ENCODE results near the gene SNAPC4. TPM values are rescaled to one million over a fixed set of nuclear protein-coding genes. Genes with fewer than 3 reads are reported as not detected.

SNAPC4 gene
- total RNA-seq, 1 donor from 2014 or later: 15.7 TPM

DNA sequence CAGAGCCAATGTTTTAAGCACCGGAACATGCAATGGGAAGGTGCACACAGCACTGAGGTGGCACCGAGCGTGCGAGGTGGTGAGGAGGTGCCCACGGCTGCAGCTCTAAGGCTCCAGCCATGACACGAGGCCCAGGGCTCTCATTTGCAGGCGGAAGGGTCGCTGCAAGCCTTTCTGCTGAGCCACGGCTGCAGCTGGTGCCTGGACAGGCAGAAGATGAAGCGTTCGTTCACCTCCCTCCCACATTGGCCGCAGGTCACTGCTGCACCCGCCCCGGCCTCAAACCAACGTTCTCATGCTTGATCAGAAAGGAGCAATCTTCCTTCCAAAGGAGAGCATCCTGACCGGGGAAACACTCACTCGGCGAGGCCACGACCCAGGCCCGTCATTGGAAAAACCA, 44.1 kb upstream of the SNAPC4 start:
- TF ChIP-seq, protein P1, sequence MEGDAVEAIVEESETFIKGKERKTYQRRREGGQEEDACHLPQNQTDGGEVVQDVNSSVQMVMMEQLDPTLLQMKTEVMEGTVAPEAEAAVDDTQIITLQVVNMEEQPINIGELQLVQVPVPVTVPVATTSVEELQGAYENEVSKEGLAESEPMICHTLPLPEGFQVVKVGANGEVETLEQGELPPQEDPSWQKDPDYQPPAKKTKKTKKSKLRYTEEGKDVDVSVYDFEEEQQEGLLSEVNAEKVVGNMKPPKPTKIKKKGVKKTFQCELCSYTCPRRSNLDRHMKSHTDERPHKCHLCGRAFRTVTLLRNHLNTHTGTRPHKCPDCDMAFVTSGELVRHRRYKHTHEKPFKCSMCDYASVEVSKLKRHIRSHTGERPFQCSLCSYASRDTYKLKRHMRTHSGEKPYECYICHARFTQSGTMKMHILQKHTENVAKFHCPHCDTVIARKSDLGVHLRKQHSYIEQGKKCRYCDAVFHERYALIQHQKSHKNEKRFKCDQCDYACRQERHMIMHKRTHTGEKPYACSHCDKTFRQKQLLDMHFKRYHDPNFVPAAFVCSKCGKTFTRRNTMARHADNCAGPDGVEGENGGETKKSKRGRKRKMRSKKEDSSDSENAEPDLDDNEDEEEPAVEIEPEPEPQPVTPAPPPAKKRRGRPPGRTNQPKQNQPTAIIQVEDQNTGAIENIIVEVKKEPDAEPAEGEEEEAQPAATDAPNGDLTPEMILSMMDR (conservative IDR thresholded peaks at IDR 0.05): no peak
- peaks cover 5% of the 10 kb centered on the region for H3K4me1 Mint-ChIP-seq (ENCODE audit: unreplicated experiment)
- no peak for DNase-seq (ENCODE audit: extremely low spot score, unreplicated experiment)
- H3K4me3 Mint-ChIP-seq: no peak overlapping the region
- H3K27ac Mint-ChIP-seq: no peak overlapping the region
- no peaks in the 10 kb centered on the region for H3K27me3 Mint-ChIP-seq
- H3K36me3 Mint-ChIP-seq: peaks cover 13% of the 10 kb centered on the region
- no peaks in the 10 kb centered on the region for H3K9me3 Mint-ChIP-seq

DNA sequence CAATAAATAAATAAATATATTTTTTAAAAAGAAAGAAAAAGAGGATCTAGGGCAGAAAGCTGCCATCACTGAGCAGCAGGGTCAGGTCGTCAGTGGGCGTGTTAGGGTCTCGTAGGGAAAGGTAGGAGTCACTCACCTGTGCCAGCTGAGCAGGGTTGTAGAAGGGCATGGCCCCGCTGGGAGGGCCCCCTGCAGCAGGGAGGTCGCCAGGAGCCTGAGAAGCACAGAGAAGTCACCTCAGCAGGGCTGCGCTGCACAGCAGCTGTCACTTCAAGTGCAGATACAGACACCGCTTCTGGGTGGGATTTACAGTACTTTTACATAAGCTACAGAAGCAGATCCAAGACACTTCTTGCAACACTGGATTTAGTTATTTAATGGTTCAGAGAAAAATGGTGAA, 43.7 kb upstream of the SNAPC4 start:
- no peak overlapping the region for H3K4me3 Mint-ChIP-seq
- TF ChIP-seq, protein P1 (conservative IDR thresholded peaks at IDR 0.05): no peak
- H3K9me3 Mint-ChIP-seq: no peaks in the 10 kb centered on the region
- H3K27me3 Mint-ChIP-seq: no peaks in the 10 kb centered on the region
- no peak for DNase-seq (ENCODE audit: extremely low spot score, unreplicated experiment)
- no peak overlapping the region for H3K27ac Mint-ChIP-seq
- H3K36me3 Mint-ChIP-seq: peaks cover 13% of the 10 kb centered on the region
- peaks cover 5% of the 10 kb centered on the region for H3K4me1 Mint-ChIP-seq (ENCODE audit: unreplicated experiment)

DNA sequence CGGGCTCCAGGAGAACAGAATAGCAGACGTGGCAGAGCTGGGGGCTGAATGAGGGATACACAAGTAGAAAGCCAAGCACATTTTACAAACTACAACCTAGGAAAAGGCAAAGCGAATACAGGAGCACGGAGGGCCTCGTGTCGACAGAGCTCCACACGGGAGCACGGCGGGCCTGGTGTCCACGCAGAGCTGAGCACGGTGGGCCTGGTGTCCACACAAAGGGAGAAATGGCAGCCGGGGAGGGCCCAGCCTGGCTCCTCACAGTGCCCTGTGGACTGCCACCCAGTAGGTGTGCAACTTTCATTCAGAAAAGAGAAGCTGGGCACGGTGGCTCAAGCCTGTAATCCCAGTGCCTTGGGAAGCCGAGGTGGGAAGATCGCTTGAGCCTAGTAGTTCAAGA, 43.1 kb upstream of the SNAPC4 start:
- Mint-ChIP-seq H3K27me3 (no peaks in the 10 kb centered on the region), H3K36me3 (peaks cover 13% of the 10 kb centered on the region), H3K27ac (no peak overlapping the region), H3K4me3 (no peak overlapping the region), H3K4me1 (ENCODE audit: unreplicated experiment) (peaks cover 8% of the 10 kb centered on the region), H3K9me3 (no peaks in the 10 kb centered on the region)
- DNase-seq (ENCODE audit: extremely low spot score, unreplicated experiment): no peak
- TF ChIP-seq, protein P1 (conservative IDR thresholded peaks at IDR 0.05): no peak

DNA sequence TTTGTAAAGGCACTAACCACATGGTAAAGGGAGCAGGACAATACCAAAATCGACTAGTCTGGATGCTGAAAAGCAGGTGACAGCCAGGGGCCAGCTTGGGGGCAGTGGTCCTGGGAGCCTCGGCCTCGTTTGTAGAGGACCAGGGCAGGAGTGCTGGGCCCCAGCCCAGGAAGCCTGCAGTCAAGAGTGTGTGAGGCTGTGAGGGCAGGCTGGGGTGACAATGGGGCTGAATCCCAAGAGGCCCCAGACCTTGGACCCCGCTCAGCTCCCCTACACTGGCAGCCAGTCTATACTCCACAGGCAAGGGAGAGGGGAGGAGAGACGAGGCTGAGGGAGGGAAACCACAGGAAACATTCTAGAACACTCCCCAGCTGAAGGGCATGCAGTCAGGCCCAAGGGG, 42.3 kb upstream of the SNAPC4 start:
- Mint-ChIP-seq H3K4me3 (no peak overlapping the region), H3K36me3 (peaks cover 13% of the 10 kb centered on the region), H3K27me3 (no peaks in the 10 kb centered on the region), H3K4me1 (ENCODE audit: unreplicated experiment) (peaks cover 14% of the 10 kb centered on the region), H3K9me3 (no peaks in the 10 kb centered on the region), H3K27ac (no peak overlapping the region)
- TF ChIP-seq, protein P1 (conservative IDR thresholded peaks at IDR 0.05): no peak
- DNase-seq (ENCODE audit: extremely low spot score, unreplicated experiment): no peak

DNA sequence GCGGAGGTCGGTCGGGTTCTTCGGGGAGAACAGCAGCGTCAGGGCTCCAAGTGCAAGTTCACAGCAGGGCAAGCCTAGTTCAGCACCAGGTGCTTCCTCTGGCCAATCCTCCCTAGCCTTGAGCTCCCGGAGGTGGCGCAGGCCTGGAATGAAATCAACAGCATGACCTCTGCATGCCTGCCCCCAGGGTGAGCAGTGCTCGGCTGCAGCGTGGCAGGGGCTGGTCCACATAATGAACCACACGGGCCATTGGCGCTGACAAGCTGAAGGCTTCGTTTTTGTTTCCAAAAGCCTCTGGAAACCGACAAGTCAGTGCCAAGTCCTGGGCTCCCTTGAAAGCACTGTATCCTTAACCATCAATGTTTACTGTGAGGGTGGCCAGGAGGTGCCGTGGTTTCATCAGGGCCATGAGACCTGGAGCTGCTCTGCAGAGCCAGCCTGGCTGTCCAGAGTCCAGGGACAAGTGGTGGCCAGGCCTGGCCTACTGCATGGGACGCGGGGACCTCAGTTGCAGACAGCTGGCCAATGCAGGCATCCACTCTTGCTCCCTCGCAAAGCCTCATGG, 41.8 kb upstream of the SNAPC4 start:
- Mint-ChIP-seq H3K4me1 (ENCODE audit: unreplicated experiment) (peaks cover 19% of the 10 kb centered on the region), H3K27me3 (no peaks in the 10 kb centered on the region), H3K27ac (no peak overlapping the region), H3K36me3 (peaks cover 10% of the 10 kb centered on the region), H3K9me3 (no peaks in the 10 kb centered on the region), H3K4me3 (no peak overlapping the region)
- TF ChIP-seq, protein P1 (conservative IDR thresholded peaks at IDR 0.05): no peak
- no peak for DNase-seq (ENCODE audit: extremely low spot score, unreplicated experiment)
